GM23338 (cell line): ENCODE data around the gene SLK. TPM values are rescaled to one million over a fixed set of nuclear protein-coding genes. Genes with fewer than 3 reads are reported as not detected.

Experiments used
- ATAC-seq: fragments of 200-7000 bp; cut with Tn5 transposase; 3 replicates; pipeline ENCODE4 v1.9.1; 2020
- DNase-seq: peaks from one replicate; pipeline ENCODE4 v3.0.0-alpha.2; 2015; ENCODE audit warnings: low spot score
- H2AFZ ChIP-seq: fragments of 200-600 bp; sonication (generic); 2 replicates; pipeline ENCODE4 v1.8.0; 2016; ENCODE audit warnings: antibody characterized with exemption, mild to moderate bottlenecking, moderate library complexity
- H3F3A ChIP-seq: fragments of 200-600 bp; sonication (generic); replicated peaks from 2 replicates; pipeline ENCODE4 v1.8.0; 2017; ENCODE audit warnings: antibody characterized with exemption, mixed run types, low read depth
- H3K27ac ChIP-seq: fragments of 200-600 bp; sonication (generic); 2 replicates; pipeline ENCODE4 v1.6.1; 2016; ENCODE audit warnings: low read depth
- H3K27me3 ChIP-seq: fragments of 200-600 bp; sonication (generic); 2 replicates; pipeline ENCODE4 v1.8.0; 2016; ENCODE audit warnings: mild to moderate bottlenecking, mixed run types, moderate library complexity; ENCODE audit not compliant: insufficient read depth
- H3K36me3 ChIP-seq: fragments of 200-600 bp; sonication (generic); 2 replicates; pipeline ENCODE4 v1.8.0; 2016; ENCODE audit warnings: mild to moderate bottlenecking; ENCODE audit not compliant: insufficient read depth
- H3K4me1 ChIP-seq: fragments of 200-600 bp; sonication (generic); 2 replicates; pipeline ENCODE4 v1.8.0; 2016; ENCODE audit warnings: mild to moderate bottlenecking, moderate library complexity; ENCODE audit not compliant: insufficient read depth
- H3K4me2 ChIP-seq: fragments of 200-600 bp; sonication (generic); 2 replicates; pipeline ENCODE4 v1.7.1; 2017; ENCODE audit warnings: mixed run types
- H3K4me3 ChIP-seq: fragments of 200-600 bp; sonication (generic); 2 replicates; pipeline ENCODE4 v1.6.1; 2016; ENCODE audit warnings: mixed run types
- H3K79me2 ChIP-seq: fragments of 200-600 bp; sonication (generic); replicated peaks from 2 replicates; pipeline ENCODE4 v1.8.0; 2017; ENCODE audit warnings: mild to moderate bottlenecking; ENCODE audit not compliant: insufficient read depth
- H3K9me2 ChIP-seq: fragments of 200-600 bp; sonication (generic); 2 replicates; pipeline ENCODE4 v1.8.0; 2017; ENCODE audit not compliant: insufficient read depth
- H4K20me1 ChIP-seq: fragments of 200-600 bp; sonication (generic); replicated peaks from 2 replicates; pipeline ENCODE4 v1.8.0; 2017; ENCODE audit warnings: mild to moderate bottlenecking; ENCODE audit not compliant: insufficient read depth
- H3K27ac Mint-ChIP-seq: 2 replicates; pipeline ENCODE4 v1.8.0; 2020; ENCODE audit warnings: inconsistent platforms, mild to moderate bottlenecking, moderate library complexity, mixed read lengths
- H3K27me3 Mint-ChIP-seq: 3 replicates; pipeline ENCODE4 v1.8.0; 2022; ENCODE audit warnings: low read depth, mild to moderate bottlenecking, moderate library complexity, mixed read lengths, inconsistent platforms; ENCODE audit not compliant: insufficient read depth, poor library complexity
- H3K36me3 Mint-ChIP-seq: 3 replicates; pipeline ENCODE4 v1.8.0; 2021; ENCODE audit warnings: low read depth, mild to moderate bottlenecking, inconsistent platforms, moderate library complexity, mixed read lengths
- H3K4me1 Mint-ChIP-seq: 3 replicates; pipeline ENCODE4 v1.8.0; 2020; ENCODE audit warnings: mild to moderate bottlenecking, inconsistent platforms, mixed read lengths
- H3K4me3 Mint-ChIP-seq: 3 replicates; pipeline ENCODE4 v1.8.0; 2021; ENCODE audit warnings: moderate library complexity, mild to moderate bottlenecking, inconsistent platforms, mixed read lengths
- H3K9me3 Mint-ChIP-seq: 3 replicates; pipeline ENCODE4 v1.8.0; 2020; ENCODE audit warnings: moderate library complexity, mild to moderate bottlenecking, inconsistent platforms, mixed read lengths
- EZH2 ChIP-seq: fragments of 200-600 bp; sonication (generic); IDR thresholded peaks from one replicate; pipeline ENCODE4 v1.8.0; 2017; ENCODE audit warnings: antibody characterized with exemption, mild to moderate bottlenecking, low read depth; ENCODE audit not compliant: unreplicated experiment
- EZH2phosphoT487 ChIP-seq: fragments of 200-600 bp; sonication (generic); IDR thresholded peaks from one replicate; pipeline ENCODE4 v1.8.1; 2018; ENCODE audit warnings: antibody characterized with exemption; ENCODE audit not compliant: unreplicated experiment
- NANOG ChIP-seq: IDR thresholded peaks from 2 replicates; pipeline ENCODE4 v1.6.1; 2016; ENCODE audit warnings: antibody characterized with exemption, borderline replicate concordance
- POLR2AphosphoS5 ChIP-seq: IDR thresholded peaks from 2 replicates; pipeline ENCODE4 v1.6.1; 2016; ENCODE audit warnings: antibody characterized with exemption, low read depth
- STAT1 ChIP-seq: IDR thresholded peaks from one replicate; pipeline ENCODE4 v1.6.1; 2016; ENCODE audit warnings: antibody characterized with exemption; ENCODE audit not compliant: unreplicated experiment
- ZNF114 ChIP-seq: fragments of 250-450 bp; sonication (Bioruptor Pico); IDR thresholded peaks from 2 replicates; pipeline ENCODE4 v1.5.0; 2020; ENCODE audit warnings: mild to moderate bottlenecking, moderate library complexity
- ZNF331 ChIP-seq: fragments of 250-450 bp; sonication (Bioruptor Pico); IDR thresholded peaks from 2 replicates; pipeline ENCODE4 v1.5.0; 2020; ENCODE audit warnings: low read depth, mild to moderate bottlenecking, moderate library complexity
- polyA plus RNA-seq: library from polyadenylated mRNA; unstranded; fragments of >200 nt; fragmentation: Nextera tagmentation; extraction: Ambion mirVana; gene quantifications from 2 replicates; pipeline ENCODE4 v1.2.1, GENCODE V29; 2016
- total RNA-seq: library from RNA; depleted of rRNA; stranded (reverse); fragments of >200 nt; shearing (Covaris generic); gene quantifications from 2 replicates; pipeline ENCODE4 v1.2.3, GENCODE V29; 2014
- TF ChIP-seq, protein P1 (sequence below): fragments of 250-450 bp; sonication (Bioruptor Pico); IDR thresholded peaks from 2 replicates; pipeline ENCODE4 v1.5.0; 2020; ENCODE audit warnings: mild to moderate bottlenecking, moderate library complexity
- TF ChIP-seq, protein P2 (sequence below), 2 experiments: fragments of 200-600 bp in 1 of 2; sonication (generic) in 1 of 2; conservative IDR thresholded peaks; 2 replicates each; pipeline versions ENCODE4 v1.5.1 to v1.6.1; 2016 to 2017; ENCODE audit warnings: antibody characterized with exemption in 2 of 2, low read depth in 2 of 2, mild to moderate bottlenecking in 2 of 2, moderate library complexity in 1 of 2
- TF ChIP-seq, protein P3 (sequence below): IDR thresholded peaks from 2 replicates; pipeline ENCODE4 v1.6.1; 2016; ENCODE audit warnings: antibody characterized with exemption
- TF ChIP-seq, protein P4 (sequence below): IDR thresholded peaks from one replicate; pipeline ENCODE4 v1.6.1; 2018; ENCODE audit warnings: antibody characterized with exemption; ENCODE audit not compliant: unreplicated experiment

Gene SLK
- total and polyA plus RNA-seq, 2 experiments from 2014 or later = 8.4 to 21.5 TPM

DNA sequence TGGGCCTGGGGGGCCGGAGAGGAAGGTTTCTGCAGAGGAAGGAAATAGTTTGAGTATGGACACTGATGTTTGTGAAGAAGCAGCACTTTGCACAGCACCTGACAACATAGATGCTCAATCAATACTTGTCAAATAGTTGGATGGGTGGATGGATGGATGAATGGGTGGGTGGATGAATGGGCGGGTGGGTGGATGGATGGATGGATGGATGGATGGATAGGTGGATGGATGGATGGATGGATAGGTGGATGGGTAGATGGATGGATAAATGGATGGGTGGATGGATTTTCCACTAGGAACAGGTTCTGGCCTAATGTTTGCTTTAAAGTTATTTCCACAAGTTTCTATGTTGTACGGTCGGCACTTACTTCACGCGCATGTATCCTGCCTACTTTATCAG lies 73.4 kb downstream of the SLK start (continued):
- TF ChIP-seq, protein P1, sequence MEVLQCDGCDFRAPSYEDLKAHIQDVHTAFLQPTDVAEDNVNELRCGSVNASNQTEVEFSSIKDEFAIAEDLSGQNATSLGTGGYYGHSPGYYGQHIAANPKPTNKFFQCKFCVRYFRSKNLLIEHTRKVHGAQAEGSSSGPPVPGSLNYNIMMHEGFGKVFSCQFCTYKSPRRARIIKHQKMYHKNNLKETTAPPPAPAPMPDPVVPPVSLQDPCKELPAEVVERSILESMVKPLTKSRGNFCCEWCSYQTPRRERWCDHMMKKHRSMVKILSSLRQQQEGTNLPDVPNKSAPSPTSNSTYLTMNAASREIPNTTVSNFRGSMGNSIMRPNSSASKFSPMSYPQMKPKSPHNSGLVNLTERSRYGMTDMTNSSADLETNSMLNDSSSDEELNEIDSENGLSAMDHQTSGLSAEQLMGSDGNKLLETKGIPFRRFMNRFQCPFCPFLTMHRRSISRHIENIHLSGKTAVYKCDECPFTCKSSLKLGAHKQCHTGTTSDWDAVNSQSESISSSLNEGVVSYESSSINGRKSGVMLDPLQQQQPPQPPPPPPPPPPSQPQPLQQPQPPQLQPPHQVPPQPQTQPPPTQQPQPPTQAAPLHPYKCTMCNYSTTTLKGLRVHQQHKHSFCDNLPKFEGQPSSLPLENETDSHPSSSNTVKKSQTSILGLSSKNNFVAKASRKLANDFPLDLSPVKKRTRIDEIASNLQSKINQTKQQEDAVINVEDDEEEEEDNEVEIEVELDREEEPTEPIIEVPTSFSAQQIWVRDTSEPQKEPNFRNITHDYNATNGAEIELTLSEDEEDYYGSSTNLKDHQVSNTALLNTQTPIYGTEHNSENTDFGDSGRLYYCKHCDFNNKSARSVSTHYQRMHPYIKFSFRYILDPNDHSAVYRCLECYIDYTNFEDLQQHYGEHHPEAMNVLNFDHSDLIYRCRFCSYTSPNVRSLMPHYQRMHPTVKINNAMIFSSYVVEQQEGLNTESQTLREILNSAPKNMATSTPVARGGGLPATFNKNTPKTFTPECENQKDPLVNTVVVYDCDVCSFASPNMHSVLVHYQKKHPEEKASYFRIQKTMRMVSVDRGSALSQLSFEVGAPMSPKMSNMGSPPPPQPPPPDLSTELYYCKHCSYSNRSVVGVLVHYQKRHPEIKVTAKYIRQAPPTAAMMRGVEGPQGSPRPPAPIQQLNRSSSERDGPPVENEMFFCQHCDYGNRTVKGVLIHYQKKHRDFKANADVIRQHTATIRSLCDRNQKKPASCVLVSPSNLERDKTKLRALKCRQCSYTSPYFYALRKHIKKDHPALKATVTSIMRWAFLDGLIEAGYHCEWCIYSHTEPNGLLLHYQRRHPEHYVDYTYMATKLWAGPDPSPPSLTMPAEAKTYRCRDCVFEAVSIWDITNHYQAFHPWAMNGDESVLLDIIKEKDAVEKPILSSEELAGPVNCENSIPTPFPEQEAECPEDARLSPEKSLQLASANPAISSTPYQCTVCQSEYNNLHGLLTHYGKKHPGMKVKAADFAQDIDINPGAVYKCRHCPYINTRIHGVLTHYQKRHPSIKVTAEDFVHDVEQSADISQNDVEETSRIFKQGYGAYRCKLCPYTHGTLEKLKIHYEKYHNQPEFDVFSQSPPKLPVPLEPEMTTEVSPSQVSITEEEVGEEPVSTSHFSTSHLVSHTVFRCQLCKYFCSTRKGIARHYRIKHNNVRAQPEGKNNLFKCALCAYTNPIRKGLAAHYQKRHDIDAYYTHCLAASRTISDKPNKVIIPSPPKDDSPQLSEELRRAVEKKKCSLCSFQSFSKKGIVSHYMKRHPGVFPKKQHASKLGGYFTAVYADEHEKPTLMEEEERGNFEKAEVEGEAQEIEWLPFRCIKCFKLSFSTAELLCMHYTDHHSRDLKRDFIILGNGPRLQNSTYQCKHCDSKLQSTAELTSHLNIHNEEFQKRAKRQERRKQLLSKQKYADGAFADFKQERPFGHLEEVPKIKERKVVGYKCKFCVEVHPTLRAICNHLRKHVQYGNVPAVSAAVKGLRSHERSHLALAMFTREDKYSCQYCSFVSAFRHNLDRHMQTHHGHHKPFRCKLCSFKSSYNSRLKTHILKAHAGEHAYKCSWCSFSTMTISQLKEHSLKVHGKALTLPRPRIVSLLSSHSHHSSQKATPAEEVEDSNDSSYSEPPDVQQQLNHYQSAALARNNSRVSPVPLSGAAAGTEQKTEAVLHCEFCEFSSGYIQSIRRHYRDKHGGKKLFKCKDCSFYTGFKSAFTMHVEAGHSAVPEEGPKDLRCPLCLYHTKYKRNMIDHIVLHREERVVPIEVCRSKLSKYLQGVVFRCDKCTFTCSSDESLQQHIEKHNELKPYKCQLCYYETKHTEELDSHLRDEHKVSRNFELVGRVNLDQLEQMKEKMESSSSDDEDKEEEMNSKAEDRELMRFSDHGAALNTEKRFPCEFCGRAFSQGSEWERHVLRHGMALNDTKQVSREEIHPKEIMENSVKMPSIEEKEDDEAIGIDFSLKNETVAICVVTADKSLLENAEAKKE (CRISPR knock-in tag) = no peak
- TF ChIP-seq POLR2AphosphoS5 (no peak), NANOG (no peak)

DNA sequence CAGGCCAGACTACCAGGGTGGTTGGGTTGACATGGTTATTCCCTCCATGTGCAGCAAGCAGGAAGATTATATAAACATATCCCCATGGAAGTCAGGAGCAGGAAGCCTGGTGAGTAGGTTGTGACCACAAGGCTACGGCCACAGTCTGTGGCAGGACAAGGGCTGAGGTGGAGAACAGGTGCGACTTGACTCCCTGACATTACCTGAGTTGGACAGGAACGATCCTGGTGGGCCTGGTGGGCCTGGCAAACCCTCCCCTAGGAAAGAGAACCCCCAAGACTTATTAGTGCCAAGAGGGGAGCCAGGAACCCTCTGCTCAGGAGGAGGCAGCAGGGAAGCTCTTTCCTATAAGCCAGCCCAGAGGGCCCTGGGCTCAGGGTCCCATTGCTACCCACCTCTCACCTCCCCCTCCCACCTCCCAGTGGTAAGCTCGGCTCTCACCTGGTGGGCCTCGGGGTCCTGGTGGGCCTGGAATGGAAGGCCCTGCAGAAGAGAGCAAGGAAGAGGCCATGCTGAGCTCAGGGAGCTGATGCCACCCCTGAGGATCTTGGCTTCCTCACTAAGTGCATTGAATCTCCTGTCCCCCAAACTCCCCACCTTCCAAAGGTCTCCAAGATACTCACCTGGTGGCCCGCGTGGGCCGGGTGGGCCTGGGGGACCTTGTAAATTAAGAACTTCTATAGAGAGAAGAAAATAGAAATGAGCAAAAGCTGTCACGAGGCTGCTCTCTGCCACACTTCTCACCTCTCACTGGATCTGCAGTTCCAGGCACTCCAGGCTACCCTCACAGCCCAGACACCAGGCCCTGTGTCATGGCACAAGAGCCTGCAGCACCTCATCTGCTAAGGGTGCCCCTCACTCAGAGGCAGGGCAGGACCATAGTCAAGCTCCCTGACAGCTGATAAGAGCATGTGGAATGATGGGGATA lies 74.2 kb downstream of the SLK start:
- Histone ChIP-seq H3K27ac (no peak overlapping the region), H3K36me3 (no peaks in the 10 kb centered on the region), H3F3A (no peaks in the 10 kb centered on the region), H3K4me2 (no peak overlapping the region), H3K4me3 (no peak overlapping the region), H3K9me2 (no peaks in the 10 kb centered on the region), H3K79me2 (no peaks in the 10 kb centered on the region), H4K20me1 (no peaks in the 10 kb centered on the region), H2AFZ (no peak overlapping the region), H3K27me3 (no peaks in the 10 kb centered on the region), H3K4me1 (no peaks in the 10 kb centered on the region; the same call in 1 of the 2 replicates)
- no peak overlapping the region for H3K4me3 Mint-ChIP-seq
- DNase-seq (no peak), ATAC-seq (no peak)
- no peaks in the 10 kb centered on the region; the same call in 2 of the 3 replicates for H3K9me3 Mint-ChIP-seq
- peaks cover 12% of the 10 kb centered on the region for H3K27me3 Mint-ChIP-seq
- no peak overlapping the region for H3K27ac Mint-ChIP-seq
- no peaks in the 10 kb centered on the region; the same call in 2 of the 3 replicates for H3K36me3 Mint-ChIP-seq
- H3K4me1 Mint-ChIP-seq = peaks cover 6% of the 10 kb centered on the region; the same call in 1 of the 3 replicates
- TF ChIP-seq POLR2AphosphoS5 = no peak
- TF ChIP-seq STAT1 = no peak
- TF ChIP-seq ZNF114 = no peak
- TF ChIP-seq EZH2phosphoT487 = no peak
- TF ChIP-seq EZH2 = no peak
- TF ChIP-seq, protein P2, sequence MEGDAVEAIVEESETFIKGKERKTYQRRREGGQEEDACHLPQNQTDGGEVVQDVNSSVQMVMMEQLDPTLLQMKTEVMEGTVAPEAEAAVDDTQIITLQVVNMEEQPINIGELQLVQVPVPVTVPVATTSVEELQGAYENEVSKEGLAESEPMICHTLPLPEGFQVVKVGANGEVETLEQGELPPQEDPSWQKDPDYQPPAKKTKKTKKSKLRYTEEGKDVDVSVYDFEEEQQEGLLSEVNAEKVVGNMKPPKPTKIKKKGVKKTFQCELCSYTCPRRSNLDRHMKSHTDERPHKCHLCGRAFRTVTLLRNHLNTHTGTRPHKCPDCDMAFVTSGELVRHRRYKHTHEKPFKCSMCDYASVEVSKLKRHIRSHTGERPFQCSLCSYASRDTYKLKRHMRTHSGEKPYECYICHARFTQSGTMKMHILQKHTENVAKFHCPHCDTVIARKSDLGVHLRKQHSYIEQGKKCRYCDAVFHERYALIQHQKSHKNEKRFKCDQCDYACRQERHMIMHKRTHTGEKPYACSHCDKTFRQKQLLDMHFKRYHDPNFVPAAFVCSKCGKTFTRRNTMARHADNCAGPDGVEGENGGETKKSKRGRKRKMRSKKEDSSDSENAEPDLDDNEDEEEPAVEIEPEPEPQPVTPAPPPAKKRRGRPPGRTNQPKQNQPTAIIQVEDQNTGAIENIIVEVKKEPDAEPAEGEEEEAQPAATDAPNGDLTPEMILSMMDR (conservative IDR thresholded peaks at IDR 0.05; ENCODE audit: low read depth in 2 of 2) = no peak
- TF ChIP-seq ZNF331 (CRISPR knock-in tag) = no peak
- TF ChIP-seq, protein P3, sequence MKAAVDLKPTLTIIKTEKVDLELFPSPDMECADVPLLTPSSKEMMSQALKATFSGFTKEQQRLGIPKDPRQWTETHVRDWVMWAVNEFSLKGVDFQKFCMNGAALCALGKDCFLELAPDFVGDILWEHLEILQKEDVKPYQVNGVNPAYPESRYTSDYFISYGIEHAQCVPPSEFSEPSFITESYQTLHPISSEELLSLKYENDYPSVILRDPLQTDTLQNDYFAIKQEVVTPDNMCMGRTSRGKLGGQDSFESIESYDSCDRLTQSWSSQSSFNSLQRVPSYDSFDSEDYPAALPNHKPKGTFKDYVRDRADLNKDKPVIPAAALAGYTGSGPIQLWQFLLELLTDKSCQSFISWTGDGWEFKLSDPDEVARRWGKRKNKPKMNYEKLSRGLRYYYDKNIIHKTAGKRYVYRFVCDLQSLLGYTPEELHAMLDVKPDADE = no peak
- TF ChIP-seq, protein P4, sequence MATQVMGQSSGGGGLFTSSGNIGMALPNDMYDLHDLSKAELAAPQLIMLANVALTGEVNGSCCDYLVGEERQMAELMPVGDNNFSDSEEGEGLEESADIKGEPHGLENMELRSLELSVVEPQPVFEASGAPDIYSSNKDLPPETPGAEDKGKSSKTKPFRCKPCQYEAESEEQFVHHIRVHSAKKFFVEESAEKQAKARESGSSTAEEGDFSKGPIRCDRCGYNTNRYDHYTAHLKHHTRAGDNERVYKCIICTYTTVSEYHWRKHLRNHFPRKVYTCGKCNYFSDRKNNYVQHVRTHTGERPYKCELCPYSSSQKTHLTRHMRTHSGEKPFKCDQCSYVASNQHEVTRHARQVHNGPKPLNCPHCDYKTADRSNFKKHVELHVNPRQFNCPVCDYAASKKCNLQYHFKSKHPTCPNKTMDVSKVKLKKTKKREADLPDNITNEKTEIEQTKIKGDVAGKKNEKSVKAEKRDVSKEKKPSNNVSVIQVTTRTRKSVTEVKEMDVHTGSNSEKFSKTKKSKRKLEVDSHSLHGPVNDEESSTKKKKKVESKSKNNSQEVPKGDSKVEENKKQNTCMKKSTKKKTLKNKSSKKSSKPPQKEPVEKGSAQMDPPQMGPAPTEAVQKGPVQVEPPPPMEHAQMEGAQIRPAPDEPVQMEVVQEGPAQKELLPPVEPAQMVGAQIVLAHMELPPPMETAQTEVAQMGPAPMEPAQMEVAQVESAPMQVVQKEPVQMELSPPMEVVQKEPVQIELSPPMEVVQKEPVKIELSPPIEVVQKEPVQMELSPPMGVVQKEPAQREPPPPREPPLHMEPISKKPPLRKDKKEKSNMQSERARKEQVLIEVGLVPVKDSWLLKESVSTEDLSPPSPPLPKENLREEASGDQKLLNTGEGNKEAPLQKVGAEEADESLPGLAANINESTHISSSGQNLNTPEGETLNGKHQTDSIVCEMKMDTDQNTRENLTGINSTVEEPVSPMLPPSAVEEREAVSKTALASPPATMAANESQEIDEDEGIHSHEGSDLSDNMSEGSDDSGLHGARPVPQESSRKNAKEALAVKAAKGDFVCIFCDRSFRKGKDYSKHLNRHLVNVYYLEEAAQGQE = no peak
